ENCODE data around the gene OPCML.

- TF ChIP-seq, protein P1, sequence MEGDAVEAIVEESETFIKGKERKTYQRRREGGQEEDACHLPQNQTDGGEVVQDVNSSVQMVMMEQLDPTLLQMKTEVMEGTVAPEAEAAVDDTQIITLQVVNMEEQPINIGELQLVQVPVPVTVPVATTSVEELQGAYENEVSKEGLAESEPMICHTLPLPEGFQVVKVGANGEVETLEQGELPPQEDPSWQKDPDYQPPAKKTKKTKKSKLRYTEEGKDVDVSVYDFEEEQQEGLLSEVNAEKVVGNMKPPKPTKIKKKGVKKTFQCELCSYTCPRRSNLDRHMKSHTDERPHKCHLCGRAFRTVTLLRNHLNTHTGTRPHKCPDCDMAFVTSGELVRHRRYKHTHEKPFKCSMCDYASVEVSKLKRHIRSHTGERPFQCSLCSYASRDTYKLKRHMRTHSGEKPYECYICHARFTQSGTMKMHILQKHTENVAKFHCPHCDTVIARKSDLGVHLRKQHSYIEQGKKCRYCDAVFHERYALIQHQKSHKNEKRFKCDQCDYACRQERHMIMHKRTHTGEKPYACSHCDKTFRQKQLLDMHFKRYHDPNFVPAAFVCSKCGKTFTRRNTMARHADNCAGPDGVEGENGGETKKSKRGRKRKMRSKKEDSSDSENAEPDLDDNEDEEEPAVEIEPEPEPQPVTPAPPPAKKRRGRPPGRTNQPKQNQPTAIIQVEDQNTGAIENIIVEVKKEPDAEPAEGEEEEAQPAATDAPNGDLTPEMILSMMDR (IDR thresholded peaks at IDR 0.05) = no peak
- TF ChIP-seq POLR2AphosphoS5 (IDR thresholded peaks at IDR 0.05; ENCODE audit: low read depth, low read length) = no peak
- TF ChIP-seq, protein P2, sequence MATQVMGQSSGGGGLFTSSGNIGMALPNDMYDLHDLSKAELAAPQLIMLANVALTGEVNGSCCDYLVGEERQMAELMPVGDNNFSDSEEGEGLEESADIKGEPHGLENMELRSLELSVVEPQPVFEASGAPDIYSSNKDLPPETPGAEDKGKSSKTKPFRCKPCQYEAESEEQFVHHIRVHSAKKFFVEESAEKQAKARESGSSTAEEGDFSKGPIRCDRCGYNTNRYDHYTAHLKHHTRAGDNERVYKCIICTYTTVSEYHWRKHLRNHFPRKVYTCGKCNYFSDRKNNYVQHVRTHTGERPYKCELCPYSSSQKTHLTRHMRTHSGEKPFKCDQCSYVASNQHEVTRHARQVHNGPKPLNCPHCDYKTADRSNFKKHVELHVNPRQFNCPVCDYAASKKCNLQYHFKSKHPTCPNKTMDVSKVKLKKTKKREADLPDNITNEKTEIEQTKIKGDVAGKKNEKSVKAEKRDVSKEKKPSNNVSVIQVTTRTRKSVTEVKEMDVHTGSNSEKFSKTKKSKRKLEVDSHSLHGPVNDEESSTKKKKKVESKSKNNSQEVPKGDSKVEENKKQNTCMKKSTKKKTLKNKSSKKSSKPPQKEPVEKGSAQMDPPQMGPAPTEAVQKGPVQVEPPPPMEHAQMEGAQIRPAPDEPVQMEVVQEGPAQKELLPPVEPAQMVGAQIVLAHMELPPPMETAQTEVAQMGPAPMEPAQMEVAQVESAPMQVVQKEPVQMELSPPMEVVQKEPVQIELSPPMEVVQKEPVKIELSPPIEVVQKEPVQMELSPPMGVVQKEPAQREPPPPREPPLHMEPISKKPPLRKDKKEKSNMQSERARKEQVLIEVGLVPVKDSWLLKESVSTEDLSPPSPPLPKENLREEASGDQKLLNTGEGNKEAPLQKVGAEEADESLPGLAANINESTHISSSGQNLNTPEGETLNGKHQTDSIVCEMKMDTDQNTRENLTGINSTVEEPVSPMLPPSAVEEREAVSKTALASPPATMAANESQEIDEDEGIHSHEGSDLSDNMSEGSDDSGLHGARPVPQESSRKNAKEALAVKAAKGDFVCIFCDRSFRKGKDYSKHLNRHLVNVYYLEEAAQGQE (IDR thresholded peaks at IDR 0.05; ENCODE audit: insufficient read depth in 1 of 2, low read depth in 2 of 2, low read length in 1 of 2) = no peak
- TF ChIP-seq TCF7L2 (IDR thresholded peaks at IDR 0.05; ENCODE audit: low read depth, low read length) = no peak
- TF ChIP-seq SIN3A (IDR thresholded peaks at IDR 0.05; ENCODE audit: borderline replicate concordance, insufficient read depth, low read depth, low read length) = no peak
Measured at GRCh38 chr11:133222425-133223330, 309.6 kb downstream of the OPCML start.
